ENCODE results near the gene IRAK2. TPM values are rescaled to one million over a fixed set of nuclear protein-coding genes. Genes with fewer than 3 reads are reported as not detected.

IRAK2 gene
- total RNA-seq, 1 donor from 2014 or later = 22.0 TPM

DNA sequence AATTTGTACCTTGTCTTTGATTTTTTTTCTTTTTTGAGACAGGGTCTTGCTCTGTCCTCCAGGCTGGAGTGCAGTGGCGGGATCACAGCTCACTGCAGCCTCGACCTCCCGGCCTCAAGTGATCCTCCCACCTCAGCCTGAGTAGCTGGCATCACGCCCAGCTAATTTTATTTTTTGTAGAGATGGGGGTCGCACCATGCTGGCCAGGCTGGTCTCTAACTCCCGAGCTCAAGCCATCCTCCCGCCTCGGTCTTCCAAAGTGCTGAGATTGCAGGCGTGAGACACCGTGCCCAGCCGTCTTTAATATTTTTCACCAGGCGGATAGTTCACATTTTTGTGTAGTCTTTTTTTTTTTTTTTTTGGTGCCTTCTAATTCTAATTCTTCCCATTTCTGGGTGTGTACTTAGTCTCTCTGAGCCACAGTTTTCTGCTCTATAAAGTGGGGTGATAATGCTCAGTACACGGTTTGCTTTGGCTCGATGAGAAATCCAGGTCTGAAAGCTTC, 83.0 kb downstream of the IRAK2 start:
- DNase-seq (ENCODE audit: low read depth) = no peak
- H3K4me3 ChIP-seq (ENCODE audit: low read depth, low read length) = peak overlapping the region; percentile 86
- TF ChIP-seq, protein P1, sequence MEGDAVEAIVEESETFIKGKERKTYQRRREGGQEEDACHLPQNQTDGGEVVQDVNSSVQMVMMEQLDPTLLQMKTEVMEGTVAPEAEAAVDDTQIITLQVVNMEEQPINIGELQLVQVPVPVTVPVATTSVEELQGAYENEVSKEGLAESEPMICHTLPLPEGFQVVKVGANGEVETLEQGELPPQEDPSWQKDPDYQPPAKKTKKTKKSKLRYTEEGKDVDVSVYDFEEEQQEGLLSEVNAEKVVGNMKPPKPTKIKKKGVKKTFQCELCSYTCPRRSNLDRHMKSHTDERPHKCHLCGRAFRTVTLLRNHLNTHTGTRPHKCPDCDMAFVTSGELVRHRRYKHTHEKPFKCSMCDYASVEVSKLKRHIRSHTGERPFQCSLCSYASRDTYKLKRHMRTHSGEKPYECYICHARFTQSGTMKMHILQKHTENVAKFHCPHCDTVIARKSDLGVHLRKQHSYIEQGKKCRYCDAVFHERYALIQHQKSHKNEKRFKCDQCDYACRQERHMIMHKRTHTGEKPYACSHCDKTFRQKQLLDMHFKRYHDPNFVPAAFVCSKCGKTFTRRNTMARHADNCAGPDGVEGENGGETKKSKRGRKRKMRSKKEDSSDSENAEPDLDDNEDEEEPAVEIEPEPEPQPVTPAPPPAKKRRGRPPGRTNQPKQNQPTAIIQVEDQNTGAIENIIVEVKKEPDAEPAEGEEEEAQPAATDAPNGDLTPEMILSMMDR (conservative IDR thresholded peaks at IDR 0.05; ENCODE audit: low read depth, low read length) = no peak

DNA sequence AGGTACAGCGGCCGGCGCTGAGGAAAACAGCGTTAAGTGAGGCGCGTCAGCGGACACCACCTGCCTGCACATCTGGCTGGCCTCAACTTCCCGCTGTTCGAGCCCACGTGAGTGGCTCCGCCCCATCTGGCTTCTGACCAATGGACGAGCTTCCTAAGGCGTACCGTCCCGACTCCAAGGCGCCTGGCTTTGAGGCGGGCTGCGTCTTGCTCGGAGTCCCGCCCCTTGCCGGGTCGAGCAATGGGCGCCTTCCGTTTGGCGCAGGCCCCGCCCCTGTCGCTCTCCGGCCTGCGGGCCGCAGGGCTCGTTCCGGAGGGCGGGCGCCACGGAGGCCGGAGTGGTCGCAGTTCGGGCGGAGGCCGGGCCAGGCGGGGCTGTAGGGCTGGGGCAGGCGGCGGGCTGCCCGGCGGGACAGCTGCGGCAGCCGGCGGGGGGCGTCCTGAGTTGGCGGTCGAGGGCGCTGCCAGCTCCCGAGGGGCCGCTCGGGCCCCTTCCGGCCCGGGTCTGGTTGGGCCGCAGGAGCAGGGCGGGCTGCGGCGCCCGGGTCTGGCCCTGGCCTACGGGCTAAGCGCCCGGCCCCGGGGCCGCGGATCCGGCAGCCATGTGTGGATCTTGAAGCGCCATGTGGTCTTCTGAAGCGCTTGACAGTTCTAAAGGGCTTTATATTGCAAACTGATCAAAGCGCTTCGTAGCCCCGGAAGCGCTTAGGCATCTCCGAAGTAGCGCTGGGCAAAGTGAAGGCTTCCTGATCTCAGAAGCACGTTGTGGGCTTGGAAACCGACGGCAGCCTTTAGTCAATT, 83.7 kb downstream of the IRAK2 start, which contains the start of gene TATDN2:
Gene TATDN2, plus strand, starts transcription at position 276 of the 800 bp plus-strand sequence. CDS start 742 bp downstream, outside the sequence.
- TF ChIP-seq, protein P1 (conservative IDR thresholded peaks at IDR 0.05; ENCODE audit: low read depth, low read length) = no peak
- DNase-seq (ENCODE audit: low read depth) = peak; percentile 53
- H3K4me3 ChIP-seq (ENCODE audit: low read depth, low read length) = peak within 1 kb of the TSS; percentile 86

DNA sequence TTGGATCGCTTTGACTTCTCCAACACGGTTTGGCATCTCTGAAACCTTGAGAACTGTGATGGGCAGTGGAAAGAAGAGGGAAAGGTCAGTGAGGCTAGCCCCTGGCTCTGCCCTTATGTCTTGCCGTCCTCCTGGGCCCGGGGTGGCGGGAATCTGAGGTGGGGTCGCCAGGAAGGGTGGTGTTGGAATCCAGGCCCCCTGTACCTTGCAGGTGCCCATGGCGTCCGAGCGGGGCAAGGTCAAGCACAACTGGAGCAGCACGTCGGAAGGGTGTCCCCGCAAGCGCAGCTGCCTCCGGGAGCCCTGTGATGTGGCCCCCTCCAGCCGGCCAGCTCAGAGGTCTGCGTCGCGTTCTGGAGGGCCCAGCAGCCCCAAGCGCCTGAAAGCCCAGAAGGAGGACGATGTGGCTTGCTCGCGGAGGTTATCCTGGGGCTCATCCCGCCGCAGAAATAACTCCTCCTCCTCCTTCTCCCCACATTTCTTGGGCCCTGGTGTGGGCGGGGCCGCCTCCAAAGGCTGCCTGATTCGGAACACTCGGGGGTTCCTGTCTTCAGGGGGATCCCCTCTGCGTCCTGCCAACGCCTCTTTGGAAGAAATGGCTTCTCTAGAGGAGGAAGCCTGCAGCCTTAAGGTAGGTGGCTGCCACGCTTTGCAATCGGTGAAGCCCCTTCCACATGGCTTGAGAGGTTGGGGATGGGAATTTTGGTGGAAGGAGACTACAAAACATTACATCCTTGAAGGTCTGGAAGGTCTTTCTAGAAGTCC, 84.4 kb downstream of the IRAK2 start:
- DNase-seq (ENCODE audit: low read depth) = no peak
- TF ChIP-seq, protein P1 (conservative IDR thresholded peaks at IDR 0.05; ENCODE audit: low read depth, low read length) = no peak
- peak overlapping the region; percentile 86 for H3K4me3 ChIP-seq (ENCODE audit: low read depth, low read length)

DNA sequence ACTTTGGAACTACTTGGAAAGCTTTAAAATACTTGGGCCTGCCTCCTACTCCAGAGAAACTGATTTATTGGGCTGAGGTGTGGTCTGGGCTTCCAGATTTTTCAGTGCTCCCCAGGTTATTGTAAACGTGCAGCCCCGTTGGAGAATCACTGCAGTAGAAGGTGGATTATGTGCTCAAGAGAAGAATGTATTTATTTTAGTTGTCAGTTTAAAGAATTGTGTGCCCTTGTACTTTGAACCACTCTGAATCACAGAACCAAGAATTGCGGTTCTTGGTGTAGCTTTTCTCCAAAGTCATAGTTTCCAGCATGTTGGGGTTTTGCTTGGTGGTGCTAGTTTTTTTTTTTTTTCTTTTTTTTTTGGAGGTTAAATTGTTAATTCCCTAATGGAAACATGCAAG, 85.1 kb downstream of the IRAK2 start:
- TF ChIP-seq, protein P1 (conservative IDR thresholded peaks at IDR 0.05; ENCODE audit: low read depth, low read length) = no peak
- peak overlapping the region; percentile 86 for H3K4me3 ChIP-seq (ENCODE audit: low read depth, low read length)
- DNase-seq (ENCODE audit: low read depth) = no peak

DNA sequence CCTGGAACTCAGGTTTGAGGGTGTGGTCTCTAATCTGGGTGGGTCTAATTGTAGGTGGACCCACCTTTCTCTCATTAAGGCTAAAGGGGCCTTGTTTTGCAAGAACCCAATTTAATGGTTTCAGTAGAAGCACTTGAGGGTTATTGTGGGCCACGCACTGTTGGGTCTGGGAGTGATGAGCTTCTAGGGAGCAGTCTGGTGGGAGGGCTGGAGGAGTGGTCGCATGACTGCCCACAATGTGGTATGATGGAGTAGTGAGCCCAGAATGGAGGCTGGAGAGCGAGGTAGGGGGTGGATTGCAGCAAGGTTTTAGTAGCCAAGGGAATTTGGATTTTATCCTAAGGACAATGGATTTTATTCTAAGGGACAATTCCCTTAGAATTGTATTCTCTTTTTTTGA, 86.3 kb downstream of the IRAK2 start:
- DNase-seq (ENCODE audit: low read depth) = no peak
- H3K4me3 ChIP-seq (ENCODE audit: low read depth, low read length) = peak overlapping the region; percentile 86
- TF ChIP-seq, protein P1 (conservative IDR thresholded peaks at IDR 0.05; ENCODE audit: low read depth, low read length) = no peak

DNA sequence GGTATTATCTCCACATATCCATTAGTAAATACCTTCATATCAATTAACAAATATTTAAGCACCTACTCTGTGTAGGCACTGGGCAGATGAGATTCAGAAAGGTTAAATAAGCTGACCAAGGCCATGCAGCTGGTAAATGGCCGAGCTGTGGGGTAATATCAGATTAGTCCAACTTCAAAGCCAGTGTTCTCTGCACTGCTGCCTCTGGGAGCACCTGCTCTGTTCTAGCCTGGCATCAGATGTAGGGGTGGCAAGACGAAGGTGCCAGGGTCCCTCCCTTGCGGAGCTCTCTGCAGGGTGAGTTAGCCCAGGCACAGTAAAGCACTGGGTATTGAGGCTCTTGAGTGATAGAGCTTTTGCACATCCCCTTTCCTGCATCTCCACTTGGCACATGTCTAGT, 89.0 kb downstream of the IRAK2 start:
- H3K4me3 ChIP-seq (ENCODE audit: low read depth, low read length) = no peak overlapping the region
- DNase-seq (ENCODE audit: low read depth) = no peak
- TF ChIP-seq, protein P1 (conservative IDR thresholded peaks at IDR 0.05; ENCODE audit: low read depth, low read length) = no peak
